HepG2 (cell line): ENCODE results near the gene SLC36A1. TPM values are rescaled to one million over a fixed set of nuclear protein-coding genes. Genes with fewer than 3 reads are reported as not detected.

Source experiments
- ATAC-seq: fragments of 200-7000 bp; cut with Tn5 transposase; 3 replicates; pipeline ENCODE4 v1.9.1; 2020; ENCODE audit warnings: mild to moderate bottlenecking, moderate library complexity
- BruUV-seq: library from RNA; stranded (reverse); fragments of 400-500 nt; replicated peaks from 2 replicates; lab custom pipeline; 2021; lab: Mats Ljungman, UMichigan
- CTCF ChIA-PET: fragments of 300-600 bp; formaldehyde crosslinking; extraction: SDS; loops from one replicate; lab custom pipeline; 2021; ENCODE audit warnings: low total read pairs, inconsistent platforms, low intra/inter-chr PET ratio; lab: Yijun Ruan, JAX
- POLR2A ChIA-PET: fragments of 350-600 bp; sonication (Branson Sonifier 250); formaldehyde crosslinking; loops from one replicate; lab custom pipeline; 2020; ENCODE audit warnings: antibody characterized with exemption, inconsistent platforms; lab: Yijun Ruan, JAX
- DNase-seq: peaks from one replicate; pipeline ENCODE4 v3.0.0-alpha.2; 2015; ENCODE audit warnings: low spot score
- FAIRE-seq: peaks from 3 replicates; lab custom pipeline; 2011; peaks lifted over from hg19 to GRCh38; lab: Jason Lieb, UNC
- H2AFZ ChIP-seq: one replicate; pipeline ENCODE4 v1.6.1; 2011; ENCODE audit warnings: low read length, inconsistent platforms
- H3K27ac ChIP-seq: fragments of 300-600 bp; 3 replicates; pipeline ENCODE4 v1.8.0; 2011; ENCODE audit warnings: mixed run types, mild to moderate bottlenecking, mixed read lengths, low read length, inconsistent platforms; ENCODE audit not compliant: insufficient read depth; ENCODE audit errors: extremely low read length
- H3K27me3 ChIP-seq, 2 experiments: fragments of 200-600 bp in 1 of 2; 2 replicates in 1 of 2; 3 replicates in 1 of 2; pipeline versions ENCODE4 v1.6.0 to v1.8.0; 2011; ENCODE audit warnings: low read length in 2 of 2, mild to moderate bottlenecking in 2 of 2, moderate library complexity in 2 of 2, inconsistent platforms in 1 of 2; ENCODE audit not compliant: insufficient read depth in 2 of 2, control insufficient read depth in 1 of 2
- H3K36me3 ChIP-seq, 2 experiments: fragments of 200-600 bp in 1 of 2; replicated peaks in 1 of 2; 2 replicates in 1 of 2; 3 replicates in 1 of 2; pipeline versions ENCODE4 v1.5.1 to v1.8.0; 2011; ENCODE audit warnings: low read length in 2 of 2, inconsistent platforms in 1 of 2; ENCODE audit not compliant: insufficient read depth in 2 of 2, control insufficient read depth in 1 of 2
- H3K4me1 ChIP-seq: 2 replicates; pipeline ENCODE4 v1.5.1; 2012; ENCODE audit warnings: low read length, inconsistent platforms; ENCODE audit not compliant: insufficient read depth
- H3K4me2 ChIP-seq: 2 replicates; pipeline ENCODE4 v1.6.0; 2011; ENCODE audit warnings: low read depth, low read length, inconsistent platforms
- H3K4me3 ChIP-seq, 3 experiments: fragments of 200-600 bp in 1 of 3; sonication (generic), shearing (Covaris generic) in 1 of 3; replicated peaks in 1 of 3; 2 replicates each; pipeline ENCODE4 v1.5.1; 2011 to 2016; ENCODE audit warnings: low read length in 3 of 3, inconsistent platforms in 2 of 3, low read depth in 2 of 3, mild to moderate bottlenecking in 2 of 3, control low read depth in 1 of 3, mixed read lengths in 1 of 3; ENCODE audit not compliant: insufficient read depth in 1 of 3
- H3K79me2 ChIP-seq: one replicate; pipeline ENCODE4 v1.6.1; 2011; ENCODE audit warnings: low read length, inconsistent platforms; ENCODE audit not compliant: insufficient read depth
- H3K9ac ChIP-seq: 2 replicates; pipeline ENCODE4 v1.6.0; 2011; ENCODE audit warnings: mild to moderate bottlenecking, low read depth, low read length, inconsistent platforms; ENCODE audit not compliant: insufficient read depth
- H3K9me3 ChIP-seq: 2 replicates; pipeline ENCODE4 v1.5.1; 2012; ENCODE audit warnings: mild to moderate bottlenecking, low read length
- H4K20me1 ChIP-seq: 2 replicates; pipeline ENCODE4 v1.6.0; 2011; ENCODE audit warnings: inconsistent platforms, mild to moderate bottlenecking, low read length, moderate library complexity; ENCODE audit not compliant: insufficient read depth
- ARNT2 ChIP-seq: sonication (generic); formaldehyde crosslinking; IDR thresholded peaks from 2 replicates; pipeline ENCODE4 v1.8.0; 2022; ENCODE audit warnings: mild to moderate bottlenecking, low read depth, missing genetic modification reagents, moderate library complexity
- HCFC1 ChIP-seq: fragments of 150-350 bp; IDR thresholded peaks from 2 replicates; pipeline ENCODE4 v1.6.1; 2014; ENCODE audit warnings: low read depth, low read length
- KLF16 ChIP-seq, 2 experiments: sonication (generic) in 1 of 2; formaldehyde crosslinking in 1 of 2; IDR thresholded peaks; 2 replicates each; pipeline versions ENCODE4 v1.6.1 to v1.8.0; 2016 to 2023; ENCODE audit warnings: missing genetic modification reagents in 2 of 2, missing compliant biosample characterization in 1 of 2
- LCORL ChIP-seq, 2 experiments: fragments of 450-650 bp in 1 of 2; sonication (generic) in 1 of 2; formaldehyde crosslinking in 1 of 2; IDR thresholded peaks; 2 replicates each; pipeline versions ENCODE4 v1.5.0 to v1.6.1; 2017 to 2020; ENCODE audit warnings: antibody characterized with exemption in 1 of 2, missing genetic modification reagents in 1 of 2
- MED8 ChIP-seq: sonication (generic); formaldehyde crosslinking; IDR thresholded peaks from 2 replicates; pipeline ENCODE4 v1.8.1; 2023; ENCODE audit warnings: mild to moderate bottlenecking, missing genetic modification reagents; ENCODE audit not compliant: insufficient replicate concordance
- MYC ChIP-seq: sonication (generic); formaldehyde crosslinking; IDR thresholded peaks from 2 replicates; pipeline ENCODE4 v1.9.0; 2021; ENCODE audit warnings: missing genetic modification reagents, borderline replicate concordance
- NRL ChIP-seq: sonication (generic); formaldehyde crosslinking; IDR thresholded peaks from 2 replicates; pipeline ENCODE4 v1.5.0; 2020; ENCODE audit warnings: missing genetic modification reagents, mild to moderate bottlenecking, moderate library complexity, borderline replicate concordance
- PHB2 ChIP-seq: fragments of 450-650 bp; IDR thresholded peaks from 2 replicates; pipeline ENCODE4 v1.6.1; 2018; ENCODE audit not compliant: partially characterized antibody
- POLR2G ChIP-seq: fragments of 200-400 bp; formaldehyde crosslinking; IDR thresholded peaks from 2 replicates; pipeline ENCODE4 v1.6.1; 2018; ENCODE audit warnings: mild to moderate bottlenecking, low read depth, low read length, moderate library complexity
- WIZ ChIP-seq: sonication (generic); formaldehyde crosslinking; IDR thresholded peaks from 2 replicates; pipeline ENCODE4 v1.5.1; 2020; ENCODE audit warnings: mild to moderate bottlenecking, missing genetic modification reagents
- ZBTB42 ChIP-seq: sonication (generic); formaldehyde crosslinking; IDR thresholded peaks from 2 replicates; pipeline ENCODE4 v1.5.0; 2020; ENCODE audit warnings: mild to moderate bottlenecking, missing genetic modification reagents
- ZFP41 ChIP-seq: sonication (generic); formaldehyde crosslinking; IDR thresholded peaks from 2 replicates; pipeline ENCODE4 v1.4.0; 2020; ENCODE audit warnings: mild to moderate bottlenecking, missing genetic modification reagents, borderline replicate concordance
- ZNF543 ChIP-seq: sonication (generic); formaldehyde crosslinking; IDR thresholded peaks from 2 replicates; pipeline ENCODE4 v1.4.0; 2020; ENCODE audit warnings: mild to moderate bottlenecking, missing genetic modification reagents
- ZNF616 ChIP-seq: sonication (generic); formaldehyde crosslinking; IDR thresholded peaks from 2 replicates; pipeline ENCODE4 v1.5.0; 2020; ENCODE audit warnings: low read depth, mild to moderate bottlenecking, missing genetic modification reagents
- ZNF768 ChIP-seq: sonication (generic); formaldehyde crosslinking; IDR thresholded peaks from 2 replicates; pipeline ENCODE4 v1.4.0; 2020; ENCODE audit warnings: missing genetic modification reagents
- WGBS: methylation state at CpG from one replicate; pipeline ENCODE4 v1.1.6; 2017; ENCODE audit warnings: low lambda C conversion rate; 5-methylcytosine and 5-hydroxymethylcytosine counted together
- in situ Hi-C: cut with HindIII; loops from 2 replicates; pipeline ENCODE4 v1.10.0; 2017; ENCODE audit warnings: low pct_unique_long_range_greater_than_20kb; ENCODE audit not compliant: extremely low pct_ligation_motif_present
- intact Hi-C: fragments of 100-400 bp; cut with micrococcal nuclease; formaldehyde crosslinking; loops from one replicate; pipeline ENCODE4 v1.10.0; 2022; ENCODE audit not compliant: unreplicated experiment
- polyA plus RNA-seq, 8 experiments: library from polyadenylated mRNA; depleted of rRNA in 3 of 8; stranded (reverse) in 7 of 8; unstranded in 1 of 8; fragments of >200 nt; fragmentation: Illumina TruSeq in 4 of 8; extraction: Trizol in 4 of 8; gene quantifications; 2 replicates each; pipeline versions ENCODE4 v1.2.1 to v1.2.3, GENCODE V29; 2011 to 2016; ENCODE audit warnings: low read depth in 4 of 8, missing spikeins in 1 of 8, mixed read lengths in 1 of 8; ENCODE audit not compliant: insufficient read depth in 1 of 8
- total RNA-seq, 5 experiments: library from RNA; depleted of rRNA; stranded (reverse); fragments of >200 nt; fragmentation: Illumina TruSeq; extraction: Trizol; gene quantifications; 2 replicates each; pipeline ENCODE4 v1.2.3, GENCODE V29; 2016; ENCODE audit warnings: low read depth in 1 of 5

The SLC36A1 gene
- total and polyA plus RNA-seq, 2 of the 13 experiments (the other 11 are each of a cell fraction or from before 2014, with no cell fraction given): 8.0 to 8.9 TPM

GRCh38 chr5:151456321-151456940 lies 9.0 kb downstream of the SLC36A1 start:
- Histone ChIP-seq H3K27ac (no peak overlapping the region), H3K36me3 (peaks cover 0 to 2% of the 10 kb centered on the region in 2 experiments; a peak in 2 of 5 replicates), H3K9me3 (no peaks in the 10 kb centered on the region), H3K27me3 (no peaks in the 10 kb centered on the region), H4K20me1 (no peaks in the 10 kb centered on the region), H2AFZ (no peak overlapping the region), H3K9ac (no peak overlapping the region), H3K4me3 (no peak overlapping the region), H3K79me2 (no peaks in the 10 kb centered on the region), H3K4me1 (peaks cover 24% of the 10 kb centered on the region), H3K4me2 (no peak overlapping the region)
- CTCF ChIA-PET: no interaction called here
- intact Hi-C loops: no loop called here
- 91% methylated on average over 5 of the region's 10 CpGs for WGBS
- in situ Hi-C loops: no loop called here
- no peak for DNase-seq
- no peak for ATAC-seq
- no peak for FAIRE-seq
- TF ChIP-seq MYC (CRISPR knock-in tag) (no peak), LCORL (IDR thresholded peaks at IDR 0.05) (peak; percentile 72; the same call in 1 of the 2 replicates), LCORL (CRISPR knock-in tag; IDR thresholded peaks at IDR 0.05) (no peak), MED8 (CRISPR knock-in tag) (no peak)
- no TSS peak for BruUV-seq
- POLR2A ChIA-PET: interaction anchor here (1.5 kb wide), 1 partner anchor 9 kb away, joined by 4 read pairs; the partner anchor contains the start of gene SLC36A1

GRCh38 chr5:151458314-151458713 lies 10.9 kb downstream of the SLC36A1 start:
- intact Hi-C loops: no loop called here
- H3K27ac ChIP-seq: no peak overlapping the region
- CTCF ChIA-PET: no interaction called here

More at GRCh38 chr5:151458314-151458713, 10.9 kb downstream of the SLC36A1 start:
- no peak overlapping the region for H3K4me3 ChIP-seq
- no peak overlapping the region for H3K4me2 ChIP-seq
- in situ Hi-C loops: no loop called here
- no peaks in the 10 kb centered on the region for H3K79me2 ChIP-seq
- BruUV-seq: no TSS peak
- POLR2A ChIA-PET: interaction anchor here (2.6 kb wide), 1 partner anchor 11 kb away, joined by 10 read pairs; the partner anchor contains the start of gene SLC36A1
- ATAC-seq (no peak), DNase-seq (no peak)
- H4K20me1 ChIP-seq: no peaks in the 10 kb centered on the region
- WGBS: 57% methylated on average over 5 of the region's 5 CpGs
- no peaks in the 10 kb centered on the region for H3K27me3 ChIP-seq
- H3K9me3 ChIP-seq: no peaks in the 10 kb centered on the region
- TF ChIP-seq NRL (CRISPR knock-in tag) (no peak), WIZ (CRISPR knock-in tag) (no peak), PHB2 (no peak), ZNF616 (CRISPR knock-in tag) (no peak), POLR2G (no peak), ZFP41 (CRISPR knock-in tag) (no peak), ZNF768 (no peak), HCFC1 (no peak), ZNF543 (CRISPR knock-in tag) (no peak), ARNT2 (CRISPR knock-in tag) (no peak), KLF16 (CRISPR knock-in tag; IDR thresholded peaks at IDR 0.05) (no peak), ZBTB42 (CRISPR knock-in tag) (no peak)
- TF ChIP-seq, all 625 proteins: peak for 0
- FAIRE-seq: no peak
- Histone ChIP-seq H3K36me3 (peaks cover 0 to 2% of the 10 kb centered on the region in 2 experiments; a peak in 2 of 5 replicates), H3K4me1 (peaks cover 9% of the 10 kb centered on the region), H3K9ac (no peak overlapping the region), H2AFZ (no peak overlapping the region)
